ENCODE data around the gene ABCA8. TPM values are rescaled to one million over a fixed set of nuclear protein-coding genes. Genes with fewer than 3 reads are reported as not detected.

ABCA8 gene
- total RNA-seq, 1 donor from 2014 or later = 3.9 TPM

DNA sequence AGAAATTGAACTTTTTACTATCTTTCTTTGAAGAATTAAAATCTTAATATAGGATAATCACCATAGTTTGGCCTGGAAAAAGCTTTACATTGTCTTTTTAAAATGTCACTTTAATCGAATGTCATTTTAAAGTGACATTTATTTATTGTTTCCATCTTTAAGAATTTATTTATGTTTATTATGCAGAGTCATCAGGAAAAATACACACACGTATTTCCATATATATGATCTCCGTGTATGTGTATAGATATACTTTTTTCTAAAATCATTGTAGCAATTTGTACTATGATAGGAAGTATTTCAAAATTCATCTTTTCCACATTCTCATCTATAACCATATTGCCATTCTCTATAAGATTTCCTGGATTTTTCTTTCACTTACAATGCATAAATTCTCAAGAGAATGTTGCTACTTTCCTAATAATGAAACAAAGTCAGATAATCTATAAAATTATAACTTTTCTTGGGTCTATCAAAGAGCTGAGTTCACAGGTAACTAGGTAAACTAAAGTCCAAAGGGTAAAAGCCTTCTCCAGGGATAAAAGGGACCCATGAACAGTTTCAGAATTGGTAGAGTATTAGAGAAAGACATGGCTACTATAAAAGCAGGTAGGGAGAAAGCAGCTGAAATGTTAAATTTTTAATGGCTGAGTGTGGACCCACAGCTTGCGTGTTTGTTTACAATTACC, 11.9 kb downstream of the ABCA8 start:
- no peak for DNase-seq

DNA sequence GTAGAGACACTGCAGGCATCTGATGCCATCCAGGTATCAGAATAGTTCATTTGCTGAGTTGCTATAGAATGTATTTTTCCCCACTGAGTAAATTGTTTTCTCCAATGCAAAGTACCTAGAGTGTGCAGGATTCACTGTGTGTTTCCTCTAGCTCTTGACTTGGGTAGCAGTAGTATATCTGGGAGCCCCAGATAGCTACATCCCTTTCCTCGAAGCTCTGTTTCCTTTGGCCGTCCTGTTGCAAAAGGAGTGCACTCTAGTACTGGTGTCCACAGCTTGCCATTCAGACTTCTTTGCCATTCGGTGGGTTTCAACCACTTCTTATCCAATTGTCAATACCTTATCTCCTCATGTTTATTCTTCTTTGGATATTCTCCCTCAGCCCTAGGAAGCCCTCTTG, 12.8 kb downstream of the ABCA8 start:
- no peak for DNase-seq

DNA sequence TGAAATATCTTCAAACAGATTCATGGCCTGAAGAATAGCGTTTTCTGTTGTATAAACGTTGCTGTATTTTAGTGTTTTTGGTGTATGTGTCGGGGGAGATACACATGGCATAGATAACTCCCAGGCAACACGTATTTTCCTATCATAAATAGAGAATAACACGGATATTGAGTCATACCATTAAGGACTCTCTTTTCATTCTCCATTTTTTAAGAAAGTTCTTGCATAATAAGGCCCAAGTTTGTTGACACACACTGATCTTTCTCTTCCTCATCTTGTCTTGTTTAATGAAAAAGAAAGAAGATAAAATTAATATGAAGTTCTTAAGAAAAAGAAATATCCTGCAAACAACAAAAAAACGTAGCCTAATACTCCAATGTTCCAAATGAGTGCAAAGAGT, 13.4 kb downstream of the ABCA8 start:
- no peak for DNase-seq

DNA sequence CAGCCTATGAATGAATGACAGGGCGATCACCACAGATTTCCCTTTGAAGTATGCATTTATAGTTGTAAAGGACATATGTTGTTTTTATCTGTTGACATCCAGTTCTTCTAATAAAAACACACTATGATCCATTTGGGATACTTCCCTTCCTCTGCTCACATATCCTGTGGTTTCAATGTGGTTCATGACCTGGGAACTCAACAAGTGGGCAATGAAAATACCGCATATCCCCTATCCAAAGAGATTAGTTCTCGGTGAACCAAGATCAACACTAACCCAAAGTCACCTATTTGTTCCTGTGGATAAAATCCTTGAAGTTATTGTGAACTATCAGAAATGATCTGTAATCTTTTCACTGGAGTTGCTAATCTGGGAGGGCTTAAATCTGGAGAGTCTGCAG, 16.0 kb downstream of the ABCA8 start:
- DNase-seq = no peak

DNA sequence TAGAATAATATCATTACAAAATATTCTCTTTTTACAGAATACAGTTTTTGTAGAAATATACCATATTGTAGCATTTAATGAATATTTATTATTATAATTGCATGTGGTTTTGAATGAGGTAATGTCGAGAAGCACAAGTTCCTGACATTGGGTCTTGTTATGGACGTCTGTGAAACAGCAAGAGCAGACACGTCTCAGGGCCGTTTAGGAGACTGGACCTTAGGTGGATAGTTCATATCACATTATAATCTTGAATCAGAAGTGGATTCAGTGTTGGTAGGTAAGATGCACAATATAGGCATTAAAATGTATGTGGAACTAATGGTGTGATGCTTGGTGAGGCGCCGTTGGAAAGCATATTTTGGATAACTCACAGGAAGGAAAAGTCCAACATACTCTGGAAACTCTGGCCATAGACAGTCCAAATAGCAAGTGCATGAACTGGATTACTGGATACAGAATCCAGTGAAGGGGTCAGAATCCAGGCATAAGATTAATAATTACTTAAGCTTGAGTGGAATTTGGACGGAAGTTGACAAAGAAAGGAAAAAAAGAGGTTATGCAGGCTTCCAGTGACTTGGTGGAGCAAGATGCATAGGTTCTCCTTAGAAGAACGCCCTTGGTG, 17.2 kb downstream of the ABCA8 start:
- DNase-seq = no peak

DNA sequence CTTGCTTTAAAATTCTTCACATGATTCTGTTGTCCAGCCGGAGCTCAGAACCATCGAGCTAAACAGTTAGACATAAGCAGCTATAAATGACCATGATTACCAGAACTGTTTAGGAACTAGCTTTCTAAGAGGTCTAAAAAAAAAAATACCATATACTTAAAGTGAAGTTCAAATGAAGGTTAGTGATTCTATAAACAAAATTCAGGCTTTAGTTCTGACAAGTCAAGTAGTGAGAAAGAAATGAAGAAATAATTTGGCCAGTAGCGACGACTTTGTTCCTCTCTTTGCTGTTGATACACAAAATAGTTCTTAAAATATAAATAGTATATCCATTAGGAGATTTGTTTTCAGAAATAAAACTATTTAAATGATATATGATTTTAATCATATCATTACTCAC, 27.7 kb downstream of the ABCA8 start:
- DNase-seq = no peak

DNA sequence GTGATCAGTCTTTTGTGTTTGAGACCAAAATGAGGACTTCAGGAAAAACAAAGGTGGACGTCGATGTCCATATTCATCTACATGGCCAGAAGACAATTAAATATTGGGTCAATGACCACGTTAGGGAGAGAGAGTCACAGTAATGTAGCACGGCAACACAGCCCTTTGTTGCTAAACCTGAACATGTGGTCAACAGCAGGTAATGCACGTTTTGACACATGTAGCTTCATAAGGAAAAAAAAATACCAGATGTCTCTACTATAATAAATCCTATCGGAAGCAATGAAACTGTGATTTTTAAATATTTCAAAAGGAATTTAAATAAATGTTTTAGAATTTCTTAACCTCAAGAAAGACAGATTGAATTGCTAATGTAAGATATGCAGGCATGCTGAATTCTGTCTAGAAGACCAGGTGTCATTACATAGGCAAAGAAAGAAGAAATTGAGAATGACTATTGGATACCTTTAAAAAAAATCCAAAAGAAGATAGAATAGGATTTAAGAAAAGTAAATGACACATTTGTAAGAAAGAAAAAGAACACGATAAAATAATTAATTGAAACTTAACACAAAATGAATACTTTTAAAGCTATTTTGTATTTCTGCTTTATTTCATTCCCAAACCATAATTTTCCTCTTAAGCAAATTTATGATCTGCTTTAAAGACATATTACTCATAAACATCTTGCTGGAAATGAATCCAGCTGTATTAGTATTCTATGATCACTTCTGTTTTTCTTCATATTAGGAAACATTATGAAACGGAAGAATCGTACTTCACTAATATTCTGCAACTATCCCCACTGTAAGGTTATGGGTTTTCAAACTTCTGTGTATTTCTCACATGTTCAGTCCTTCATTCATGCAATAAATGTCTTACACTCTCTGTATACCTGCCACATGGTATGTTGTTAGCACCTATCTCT, 30.1 kb downstream of the ABCA8 start:
- no peak for DNase-seq

DNA sequence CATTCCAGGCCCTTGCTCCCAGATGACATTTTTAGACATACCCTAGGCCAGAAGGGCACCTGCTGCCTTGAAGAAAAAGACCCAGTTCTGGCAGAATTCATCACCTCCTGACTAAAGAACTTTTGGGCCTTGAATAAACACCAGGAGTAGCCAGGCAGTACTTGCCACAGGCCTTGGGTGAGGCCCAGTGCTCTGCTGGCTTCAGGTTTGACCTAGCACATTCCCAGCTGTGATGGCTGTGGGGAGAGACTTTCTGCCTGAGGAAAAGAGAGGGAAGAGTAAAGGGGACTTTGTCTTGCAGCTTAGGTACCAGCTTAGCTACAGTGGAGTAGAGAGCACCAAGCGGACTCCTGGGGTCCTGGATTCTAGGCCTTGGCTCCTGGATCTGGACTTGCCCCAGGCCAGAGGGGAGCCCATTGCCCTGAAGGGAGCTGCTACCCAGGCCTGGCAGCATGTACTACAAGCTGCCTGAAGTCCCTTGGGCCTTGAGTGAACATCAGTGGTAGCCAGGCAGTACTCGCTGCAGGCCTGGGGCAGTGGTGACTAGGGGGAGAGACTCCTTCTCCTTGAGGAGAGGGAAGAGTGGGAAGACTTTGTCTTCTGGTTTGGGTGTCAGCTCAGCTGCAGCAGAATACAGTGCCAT, 44.3 kb downstream of the ABCA8 start:
- no peak for DNase-seq

DNA sequence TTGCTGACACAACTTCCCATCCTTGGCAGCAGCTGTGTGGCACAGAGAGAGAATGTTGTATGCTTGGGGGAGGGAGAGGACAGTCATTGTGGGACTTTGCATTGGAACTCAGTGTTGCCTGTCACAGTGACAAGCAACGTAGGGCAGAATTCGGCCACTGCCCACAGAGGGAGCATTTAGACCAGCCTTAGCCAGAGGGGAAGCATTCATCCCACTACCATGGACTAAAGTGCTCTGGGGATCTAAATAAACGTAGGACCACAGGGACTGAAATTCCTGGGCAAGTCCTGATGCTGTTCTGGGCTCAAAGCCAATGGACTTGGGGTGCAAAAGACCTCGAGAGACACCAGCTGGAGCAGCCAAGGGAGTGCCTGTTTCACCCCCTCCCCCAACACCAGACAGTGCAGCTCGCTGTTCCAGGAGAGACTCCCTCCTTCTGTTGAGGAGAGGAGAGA, 44.9 kb downstream of the ABCA8 start:
- peak; percentile 69 for DNase-seq

DNA sequence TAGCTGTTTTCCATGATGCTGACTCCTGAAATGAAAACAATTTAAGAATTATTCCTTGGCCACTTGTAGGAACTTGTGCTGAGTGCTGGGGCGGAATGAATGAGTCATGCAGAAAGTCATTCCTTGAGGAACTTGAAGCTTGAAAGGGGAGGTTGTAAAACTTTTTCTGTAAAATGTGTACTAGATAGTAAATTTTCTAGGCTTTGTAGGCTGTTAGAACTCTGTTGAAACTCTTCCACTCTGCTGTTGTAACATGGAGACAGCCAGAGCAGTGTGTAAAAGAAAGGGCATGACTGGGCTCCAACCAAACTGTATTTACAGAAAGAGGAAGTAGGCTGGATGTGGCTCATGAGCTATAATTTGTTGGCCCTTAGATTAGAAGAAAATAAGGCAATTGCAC, 46.1 kb downstream of the ABCA8 start:
- DNase-seq = no peak

DNA sequence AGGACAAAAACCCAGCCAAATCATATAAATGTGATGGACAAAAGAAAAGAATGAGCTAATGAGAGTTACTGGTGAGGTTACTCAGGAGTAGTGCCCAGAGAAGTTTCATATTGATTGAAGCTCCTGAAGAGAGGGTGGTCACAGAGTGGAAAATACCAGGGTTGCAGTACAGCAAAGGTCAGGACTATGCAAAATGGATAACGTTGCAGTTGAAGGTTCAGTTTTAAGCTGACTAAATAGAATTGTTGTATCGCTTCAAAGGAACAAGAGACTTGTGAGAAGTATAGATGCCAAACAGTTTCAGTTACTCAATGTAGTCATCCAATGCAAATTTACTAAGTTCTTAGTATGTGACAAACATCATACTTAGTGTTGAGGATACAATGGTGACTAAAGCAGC, 47.1 kb downstream of the ABCA8 start:
- DNase-seq = no peak

DNA sequence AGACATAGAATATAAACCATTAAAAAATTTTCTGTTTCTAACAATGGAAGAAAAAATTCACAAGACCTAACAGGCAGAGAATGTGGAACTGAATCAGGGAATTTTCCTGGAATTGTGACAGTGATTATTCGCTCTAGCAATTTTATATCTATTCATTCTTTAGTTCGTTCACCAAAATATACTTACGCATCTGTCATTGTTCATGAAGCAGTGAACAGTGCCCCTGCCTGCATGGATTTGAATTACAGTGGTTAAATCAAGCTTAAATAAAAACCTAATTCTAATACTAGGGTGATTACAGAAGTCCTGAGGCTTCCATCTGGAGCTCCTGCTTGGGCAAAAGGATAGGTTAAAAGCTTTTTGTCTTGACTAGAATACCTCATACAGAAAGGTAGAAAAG, 48.6 kb downstream of the ABCA8 start:
- no peak for DNase-seq

DNA sequence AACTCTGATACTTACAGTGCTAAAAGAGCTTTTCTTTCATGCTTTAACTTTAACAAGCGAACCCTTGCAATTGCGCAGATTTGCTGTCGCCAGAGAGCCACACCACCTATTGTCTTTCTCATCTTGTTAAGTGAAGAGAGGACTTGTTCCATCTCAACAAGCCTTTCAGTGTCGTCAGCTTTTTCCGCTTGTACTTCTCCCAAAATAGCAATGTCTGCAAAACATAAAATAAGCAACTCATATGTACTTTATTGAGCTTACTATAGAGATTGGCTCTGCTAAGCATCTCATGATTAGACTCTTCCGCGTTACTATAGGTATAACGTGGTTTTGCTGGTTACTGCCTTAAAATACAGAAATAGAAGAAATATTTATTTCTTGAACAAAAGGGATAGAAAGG, 51.9 kb downstream of the ABCA8 start:
- no peak for DNase-seq

DNA sequence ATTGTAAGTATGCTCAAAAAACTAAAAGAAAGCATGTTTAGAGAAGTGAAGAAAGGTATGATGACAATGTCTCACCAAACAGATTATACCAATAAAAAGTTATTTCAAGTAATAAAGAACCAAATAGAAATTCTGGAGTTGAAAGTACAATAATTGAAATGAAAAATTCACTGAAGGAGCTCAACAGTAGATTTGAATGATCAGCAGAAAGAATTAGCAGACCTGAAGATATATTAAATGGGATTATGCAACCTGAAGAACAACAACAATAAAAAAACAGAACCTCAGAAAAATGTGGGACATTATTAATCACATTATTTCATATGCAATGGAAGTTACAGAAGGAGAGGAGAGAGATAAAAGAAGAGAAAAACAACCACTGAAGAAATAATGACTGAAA, 57.6 kb downstream of the ABCA8 start:
- no peak for DNase-seq

DNA sequence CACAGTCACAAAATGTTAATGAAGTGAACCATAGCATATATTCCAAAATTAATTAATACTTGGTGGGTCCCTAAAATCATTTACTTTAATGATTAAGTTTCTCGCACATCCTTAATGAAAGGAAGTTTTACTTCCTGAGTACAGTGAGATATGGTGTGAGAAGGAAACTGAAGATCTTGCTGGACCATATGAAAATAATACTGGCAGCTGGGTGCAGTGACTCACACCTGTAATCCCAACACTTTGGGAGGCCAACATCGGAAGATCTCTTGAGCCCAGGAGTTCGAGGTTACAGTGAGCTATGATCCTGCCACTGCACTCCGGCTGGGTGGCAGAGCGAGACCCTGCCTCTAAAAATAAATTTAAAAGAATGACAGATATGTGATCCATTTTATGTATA, 62.5 kb downstream of the ABCA8 start:
- no peak for DNase-seq

DNA sequence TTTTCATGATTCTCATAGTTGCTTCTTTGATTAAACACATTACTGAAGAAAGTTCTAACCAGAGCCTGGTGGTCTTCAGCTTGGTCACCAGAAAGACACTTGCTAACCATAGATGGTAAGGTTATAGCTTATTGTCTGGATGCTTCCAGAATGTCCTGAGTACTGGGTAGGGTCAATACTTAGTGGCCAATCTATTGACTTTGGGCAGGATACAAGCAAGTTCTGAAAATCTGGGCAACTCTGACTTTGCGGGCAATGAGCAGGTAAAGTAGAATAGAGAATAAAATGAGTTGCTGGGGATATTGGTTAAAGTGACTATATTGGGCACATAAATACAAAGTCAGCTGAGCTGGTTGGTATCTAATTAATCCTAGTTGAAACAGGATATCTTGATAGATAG, 63.0 kb downstream of the ABCA8 start:
- no peak for DNase-seq

DNA sequence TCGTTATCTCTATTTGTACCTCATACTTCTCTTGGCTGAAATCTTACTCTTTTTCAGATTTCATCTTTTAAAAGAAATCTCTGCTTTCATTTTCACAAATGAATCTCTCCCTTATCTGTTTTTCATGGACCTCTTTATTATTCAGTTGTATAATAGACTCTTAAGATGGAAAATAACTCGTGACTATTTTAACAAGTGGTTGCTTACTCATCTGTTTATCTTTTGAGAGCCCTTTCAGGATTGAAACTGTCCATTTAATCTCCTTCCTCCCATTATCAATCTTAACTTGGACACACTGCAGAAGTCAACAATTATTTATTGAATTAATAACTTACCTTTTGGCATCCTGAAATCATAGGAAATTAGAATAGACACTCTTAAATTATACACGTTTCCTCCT, 68.8 kb downstream of the ABCA8 start:
- no peak for DNase-seq

DNA sequence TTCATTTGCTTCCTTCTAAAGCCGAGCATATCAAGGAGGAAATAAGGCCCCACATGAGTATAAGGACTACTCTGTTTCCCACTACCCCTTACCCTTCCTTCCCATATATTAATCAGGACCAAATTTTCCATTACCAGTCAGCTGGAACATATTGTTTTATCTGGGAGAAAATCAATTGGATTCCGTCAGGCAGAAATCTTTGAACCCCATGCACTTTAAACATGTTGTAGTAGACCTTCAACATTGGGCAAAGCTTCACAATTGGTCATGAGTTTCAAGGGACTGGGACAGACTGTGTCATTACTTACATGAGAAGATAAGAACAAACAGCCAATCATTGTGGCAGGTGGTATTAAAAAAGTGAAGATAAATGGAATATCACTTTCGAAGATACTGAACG, 70.3 kb downstream of the ABCA8 start:
- DNase-seq = no peak

DNA sequence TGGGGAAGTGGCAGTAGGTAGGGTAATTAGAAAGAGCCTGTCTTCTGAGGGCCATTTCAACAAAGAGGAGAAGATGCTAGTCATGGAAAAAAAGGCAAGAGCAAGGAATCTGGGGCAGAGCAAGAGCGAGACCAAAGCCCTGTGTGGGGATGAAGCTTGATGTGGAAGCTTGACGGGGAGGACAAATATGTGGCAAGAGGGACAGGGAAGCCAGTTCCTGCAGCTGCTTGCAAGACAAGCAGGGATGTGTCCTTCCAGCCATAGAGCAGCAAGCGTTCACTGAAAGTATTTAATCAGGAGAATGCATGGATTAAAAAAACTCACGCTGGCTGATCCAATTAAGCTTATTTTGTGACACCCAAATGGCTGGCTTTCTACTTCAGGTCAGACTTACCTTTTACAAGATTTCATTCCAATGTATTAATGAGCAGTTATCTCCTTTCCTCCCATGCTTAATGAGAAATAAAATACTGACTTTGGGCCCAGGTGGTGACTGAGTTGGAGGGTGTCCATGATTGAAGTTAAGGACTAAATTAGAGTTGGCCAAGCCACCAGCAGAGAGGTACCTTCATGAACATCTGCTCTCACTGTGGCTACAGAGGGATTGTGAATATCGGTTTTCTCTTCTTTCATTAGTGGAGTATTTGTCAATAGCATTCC, 76.8 kb downstream of the ABCA8 start:
- DNase-seq = no peak

DNA sequence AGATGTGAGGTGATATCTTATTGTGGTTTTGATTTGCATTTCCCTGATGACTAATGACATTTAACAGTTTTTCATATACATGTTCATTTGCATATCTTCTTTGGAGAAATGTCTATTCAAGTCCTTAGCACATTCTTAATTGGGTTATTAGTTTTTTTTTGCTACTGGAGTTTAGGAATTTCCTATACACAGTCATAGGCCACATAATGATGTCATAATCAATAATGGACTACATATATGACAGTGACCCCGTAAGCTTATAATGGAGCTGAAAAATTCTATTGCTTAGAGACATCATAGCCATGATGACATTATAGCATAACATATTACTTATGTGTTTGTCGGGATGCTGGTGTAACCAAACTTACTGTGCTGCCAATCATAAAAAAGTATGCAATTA, 83.7 kb downstream of the ABCA8 start:
- DNase-seq = no peak

DNA sequence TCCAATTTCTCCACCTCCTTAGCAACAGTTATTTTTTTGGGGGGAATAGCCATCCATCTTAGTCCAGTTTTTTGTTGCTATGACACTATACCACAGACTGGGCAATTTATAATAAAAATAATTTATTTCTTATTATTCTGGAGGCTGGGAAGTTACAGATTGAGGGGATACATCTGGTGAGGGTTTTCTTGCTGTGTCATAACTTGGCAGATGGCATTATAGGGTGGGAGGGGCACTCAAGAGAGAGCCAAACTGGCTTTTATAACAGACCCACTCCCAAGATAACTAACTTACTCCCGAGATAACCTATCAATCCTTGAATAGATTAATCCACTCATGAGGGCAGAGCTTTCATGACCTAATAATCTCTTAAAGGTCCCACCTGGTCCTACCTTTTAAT, 84.2 kb downstream of the ABCA8 start:
- no peak for DNase-seq

DNA sequence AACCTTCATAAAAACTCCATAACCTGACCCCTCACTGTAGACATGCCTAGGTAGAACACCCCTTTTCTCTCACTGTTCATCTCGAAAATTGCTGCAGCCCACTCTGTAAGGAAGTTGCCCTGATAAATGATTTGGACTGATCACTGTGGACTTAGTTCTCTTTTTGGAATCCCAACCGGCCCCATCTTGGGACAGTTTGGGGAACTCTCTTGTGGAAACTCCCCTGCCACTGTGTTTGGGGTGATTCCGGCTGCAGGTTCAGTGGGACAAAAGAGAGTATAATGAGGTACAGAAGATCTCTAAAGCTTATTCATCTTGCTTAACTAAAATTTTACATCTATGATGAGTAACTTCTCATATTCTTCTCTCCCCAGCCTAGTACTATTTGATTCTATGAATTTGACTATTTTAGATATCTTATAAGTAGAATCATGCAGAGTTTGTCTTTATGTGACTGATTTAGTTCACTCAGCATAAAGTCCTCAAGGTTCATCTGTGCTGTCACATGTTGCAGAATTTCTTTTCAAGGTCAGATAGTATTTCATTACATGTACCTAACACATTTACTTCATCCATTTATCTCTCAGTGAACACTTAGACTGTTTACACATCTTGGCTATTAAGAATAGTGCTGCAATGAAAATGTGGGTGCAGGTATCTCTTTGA, 84.9 kb downstream of the ABCA8 start:
- no peak for DNase-seq

All from occipital lobe (tissue), 2 donors.